ENCODE measurements around the gene HAPLN2.

- TF ChIP-seq, protein P1, sequence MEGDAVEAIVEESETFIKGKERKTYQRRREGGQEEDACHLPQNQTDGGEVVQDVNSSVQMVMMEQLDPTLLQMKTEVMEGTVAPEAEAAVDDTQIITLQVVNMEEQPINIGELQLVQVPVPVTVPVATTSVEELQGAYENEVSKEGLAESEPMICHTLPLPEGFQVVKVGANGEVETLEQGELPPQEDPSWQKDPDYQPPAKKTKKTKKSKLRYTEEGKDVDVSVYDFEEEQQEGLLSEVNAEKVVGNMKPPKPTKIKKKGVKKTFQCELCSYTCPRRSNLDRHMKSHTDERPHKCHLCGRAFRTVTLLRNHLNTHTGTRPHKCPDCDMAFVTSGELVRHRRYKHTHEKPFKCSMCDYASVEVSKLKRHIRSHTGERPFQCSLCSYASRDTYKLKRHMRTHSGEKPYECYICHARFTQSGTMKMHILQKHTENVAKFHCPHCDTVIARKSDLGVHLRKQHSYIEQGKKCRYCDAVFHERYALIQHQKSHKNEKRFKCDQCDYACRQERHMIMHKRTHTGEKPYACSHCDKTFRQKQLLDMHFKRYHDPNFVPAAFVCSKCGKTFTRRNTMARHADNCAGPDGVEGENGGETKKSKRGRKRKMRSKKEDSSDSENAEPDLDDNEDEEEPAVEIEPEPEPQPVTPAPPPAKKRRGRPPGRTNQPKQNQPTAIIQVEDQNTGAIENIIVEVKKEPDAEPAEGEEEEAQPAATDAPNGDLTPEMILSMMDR (conservative IDR thresholded peaks at IDR 0.05; ENCODE audit: low read depth, low read length), result no peak
- TF ChIP-seq FOS (IDR thresholded peaks at IDR 0.05; ENCODE audit: low read depth, low read length), result no peak
- no peak for TF ChIP-seq CEBPB (IDR thresholded peaks at IDR 0.05; ENCODE audit: low read depth, low read length)
- no peak for TF ChIP-seq MXI1 (IDR thresholded peaks at IDR 0.05; ENCODE audit: borderline replicate concordance, low read depth, low read length)
- TF ChIP-seq MAFK (IDR thresholded peaks at IDR 0.05; ENCODE audit: low read depth, low read length), result no peak
- no peak for TF ChIP-seq RFX5 (IDR thresholded peaks at IDR 0.05; ENCODE audit: low read depth, low read length)
- no peak for TF ChIP-seq POLR2A (IDR thresholded peaks at IDR 0.05; ENCODE audit: low read depth, low read length)
- no peak for TF ChIP-seq NFE2L2 (IDR thresholded peaks at IDR 0.05; ENCODE audit: low read depth, low read length)
- TF ChIP-seq, protein P2, sequence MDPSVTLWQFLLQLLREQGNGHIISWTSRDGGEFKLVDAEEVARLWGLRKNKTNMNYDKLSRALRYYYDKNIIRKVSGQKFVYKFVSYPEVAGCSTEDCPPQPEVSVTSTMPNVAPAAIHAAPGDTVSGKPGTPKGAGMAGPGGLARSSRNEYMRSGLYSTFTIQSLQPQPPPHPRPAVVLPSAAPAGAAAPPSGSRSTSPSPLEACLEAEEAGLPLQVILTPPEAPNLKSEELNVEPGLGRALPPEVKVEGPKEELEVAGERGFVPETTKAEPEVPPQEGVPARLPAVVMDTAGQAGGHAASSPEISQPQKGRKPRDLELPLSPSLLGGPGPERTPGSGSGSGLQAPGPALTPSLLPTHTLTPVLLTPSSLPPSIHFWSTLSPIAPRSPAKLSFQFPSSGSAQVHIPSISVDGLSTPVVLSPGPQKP (IDR thresholded peaks at IDR 0.05; ENCODE audit: borderline replicate concordance, low read depth, low read length), result no peak
- no peak for TF ChIP-seq BHLHE40 (IDR thresholded peaks at IDR 0.05; ENCODE audit: low read depth, low read length)
- TF ChIP-seq USF2 (IDR thresholded peaks at IDR 0.05; ENCODE audit: low read depth, low read length), result no peak
These were observed 36.8 kb downstream of the HAPLN2 start for GRCh38 chr1:156655904-156656516.

All from IMR-90 (cell line).